Measurements from ENCODE around the gene ACER3.
"Not testable (repeated sequence)": the region's sequence is repeated elsewhere in the genome, so short reads cannot be mapped to it uniquely, and the experiment has no call there.

Gene ACER3

DNA sequence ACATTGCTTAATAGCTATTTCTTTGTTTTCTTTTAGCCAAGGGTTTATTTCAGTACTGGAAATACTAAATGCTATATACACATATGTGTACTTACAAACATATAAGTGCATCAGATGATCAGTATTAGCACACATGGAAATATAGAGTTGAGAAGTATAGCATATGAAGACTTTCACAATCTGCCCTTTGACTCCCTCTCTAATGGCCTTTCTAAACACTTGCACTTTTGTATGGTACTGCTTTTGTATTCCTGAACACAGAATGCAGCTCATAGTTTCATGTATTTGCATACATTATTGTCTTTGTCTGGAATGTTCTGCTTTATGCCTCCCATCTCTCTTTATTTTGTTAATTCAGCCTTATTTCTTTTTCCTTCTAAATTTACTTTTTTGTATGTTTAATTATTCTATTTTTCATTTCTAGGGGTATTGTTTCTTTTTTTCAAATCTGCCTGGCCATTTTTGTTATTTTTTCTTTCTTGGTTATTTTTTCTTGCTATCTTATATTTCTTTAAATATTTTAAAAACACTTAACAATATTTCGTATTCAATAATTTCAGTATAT, 28.8 kb downstream of the ACER3 start:
- no peak for DNase-seq (ENCODE audit: low read depth)
- H3K4me3 ChIP-seq (ENCODE audit: control insufficient read depth, low read depth, low read length): no peak overlapping the region
- TF ChIP-seq, protein P1, sequence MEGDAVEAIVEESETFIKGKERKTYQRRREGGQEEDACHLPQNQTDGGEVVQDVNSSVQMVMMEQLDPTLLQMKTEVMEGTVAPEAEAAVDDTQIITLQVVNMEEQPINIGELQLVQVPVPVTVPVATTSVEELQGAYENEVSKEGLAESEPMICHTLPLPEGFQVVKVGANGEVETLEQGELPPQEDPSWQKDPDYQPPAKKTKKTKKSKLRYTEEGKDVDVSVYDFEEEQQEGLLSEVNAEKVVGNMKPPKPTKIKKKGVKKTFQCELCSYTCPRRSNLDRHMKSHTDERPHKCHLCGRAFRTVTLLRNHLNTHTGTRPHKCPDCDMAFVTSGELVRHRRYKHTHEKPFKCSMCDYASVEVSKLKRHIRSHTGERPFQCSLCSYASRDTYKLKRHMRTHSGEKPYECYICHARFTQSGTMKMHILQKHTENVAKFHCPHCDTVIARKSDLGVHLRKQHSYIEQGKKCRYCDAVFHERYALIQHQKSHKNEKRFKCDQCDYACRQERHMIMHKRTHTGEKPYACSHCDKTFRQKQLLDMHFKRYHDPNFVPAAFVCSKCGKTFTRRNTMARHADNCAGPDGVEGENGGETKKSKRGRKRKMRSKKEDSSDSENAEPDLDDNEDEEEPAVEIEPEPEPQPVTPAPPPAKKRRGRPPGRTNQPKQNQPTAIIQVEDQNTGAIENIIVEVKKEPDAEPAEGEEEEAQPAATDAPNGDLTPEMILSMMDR (IDR thresholded peaks at IDR 0.05; ENCODE audit: control insufficient read depth, insufficient read depth, low read depth, low read length, missing control alignments): no peak

DNA sequence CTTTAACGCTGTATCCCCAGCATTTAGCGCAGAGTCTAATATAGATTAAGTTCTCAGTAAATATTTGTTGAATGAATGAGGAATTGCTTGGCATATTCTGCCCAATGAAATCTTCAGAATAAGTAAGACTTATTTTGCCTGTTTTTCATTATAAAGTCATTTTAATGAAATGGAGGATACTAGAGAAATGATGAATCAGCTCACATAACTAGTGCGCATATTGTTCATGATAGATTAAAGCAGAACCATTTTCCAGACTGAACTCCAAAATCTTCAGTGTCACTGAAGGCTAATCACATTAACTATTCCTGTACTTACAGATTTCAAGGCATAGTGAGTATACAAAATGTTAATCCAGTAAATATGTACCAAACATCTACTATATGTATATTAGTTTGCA, 29.6 kb downstream of the ACER3 start:
- no peak overlapping the region for H3K4me3 ChIP-seq (ENCODE audit: control insufficient read depth, low read depth, low read length)
- DNase-seq (ENCODE audit: low read depth): no peak

DNA sequence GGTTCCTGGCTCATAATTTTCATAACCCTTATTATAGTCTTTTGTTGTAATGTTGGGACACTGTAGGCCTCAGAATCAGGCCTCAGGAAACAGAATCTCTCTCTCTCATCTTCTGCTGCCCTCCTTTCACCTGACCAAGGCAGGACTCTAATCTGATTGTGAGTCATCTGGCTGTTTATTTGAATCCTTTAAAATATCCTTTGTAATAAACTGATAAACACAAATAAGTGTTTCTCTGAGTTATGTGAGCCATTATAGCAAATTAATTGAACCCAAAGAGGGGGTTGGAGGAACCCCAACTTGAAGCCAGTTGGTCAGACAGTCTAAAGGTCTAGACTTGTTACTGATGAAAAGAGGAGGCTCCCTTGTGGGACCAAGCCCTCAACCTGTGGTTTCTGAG, 30.6 kb downstream of the ACER3 start:
- no peak overlapping the region for H3K4me3 ChIP-seq (ENCODE audit: control insufficient read depth, low read depth, low read length)
- no peak for DNase-seq (ENCODE audit: low read depth)
- TF ChIP-seq, protein P1 (IDR thresholded peaks at IDR 0.05; ENCODE audit: control insufficient read depth, insufficient read depth, low read depth, low read length, missing control alignments): no peak

More for the DNA sequence above, 29.6 kb downstream of the ACER3 start:
- TF ChIP-seq, protein P1 (IDR thresholded peaks at IDR 0.05; ENCODE audit: control insufficient read depth, insufficient read depth, low read depth, low read length, missing control alignments): no peak

DNA sequence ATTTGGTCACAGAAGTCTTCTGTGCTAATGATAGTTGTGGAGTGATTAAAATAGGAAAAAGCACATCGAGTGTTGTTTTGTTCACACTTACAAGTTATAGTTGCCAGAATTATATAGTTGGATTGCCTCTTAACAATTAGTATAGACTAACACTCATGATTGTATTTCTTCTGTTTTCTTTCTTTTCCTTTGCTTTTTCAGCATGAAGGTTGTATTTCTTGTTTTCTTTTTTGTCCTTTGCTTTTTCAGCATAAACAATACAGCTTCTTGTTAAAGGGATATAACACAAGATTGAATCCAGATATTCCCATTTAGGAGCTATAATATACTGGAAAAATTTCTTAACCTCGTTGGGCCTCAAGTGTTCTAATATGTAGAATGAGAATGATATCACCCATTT, 31.1 kb downstream of the ACER3 start:
- H3K4me3 ChIP-seq (ENCODE audit: control insufficient read depth, low read depth, low read length): no peak overlapping the region

DNA sequence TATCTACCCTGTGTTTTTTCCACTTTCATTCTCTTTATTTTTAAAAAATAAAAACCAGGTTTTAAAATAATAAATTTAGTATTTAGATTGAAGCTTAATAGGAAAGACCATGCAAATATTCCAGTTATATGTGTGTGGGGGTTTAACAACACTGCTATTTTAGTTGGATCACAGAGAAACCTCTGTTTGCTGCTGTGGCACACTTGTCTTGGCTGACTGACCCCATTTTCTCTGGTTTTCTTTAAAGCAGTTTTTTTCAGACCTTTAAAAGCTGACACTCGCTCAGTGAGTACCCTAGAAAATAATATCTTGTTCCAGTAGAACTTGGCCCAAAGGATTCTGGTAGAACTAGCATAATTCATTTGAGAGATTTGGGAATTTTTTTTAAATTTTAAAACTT, 31.6 kb downstream of the ACER3 start:
- DNase-seq (ENCODE audit: low read depth): no peak
- H3K4me3 ChIP-seq (ENCODE audit: control insufficient read depth, low read depth, low read length): no peak overlapping the region
- TF ChIP-seq, protein P1 (IDR thresholded peaks at IDR 0.05; ENCODE audit: control insufficient read depth, insufficient read depth, low read depth, low read length, missing control alignments): no peak

More for the DNA sequence above, 31.1 kb downstream of the ACER3 start:
- TF ChIP-seq, protein P1 (IDR thresholded peaks at IDR 0.05; ENCODE audit: control insufficient read depth, insufficient read depth, low read depth, low read length, missing control alignments): no peak
- DNase-seq (ENCODE audit: low read depth): no peak

DNA sequence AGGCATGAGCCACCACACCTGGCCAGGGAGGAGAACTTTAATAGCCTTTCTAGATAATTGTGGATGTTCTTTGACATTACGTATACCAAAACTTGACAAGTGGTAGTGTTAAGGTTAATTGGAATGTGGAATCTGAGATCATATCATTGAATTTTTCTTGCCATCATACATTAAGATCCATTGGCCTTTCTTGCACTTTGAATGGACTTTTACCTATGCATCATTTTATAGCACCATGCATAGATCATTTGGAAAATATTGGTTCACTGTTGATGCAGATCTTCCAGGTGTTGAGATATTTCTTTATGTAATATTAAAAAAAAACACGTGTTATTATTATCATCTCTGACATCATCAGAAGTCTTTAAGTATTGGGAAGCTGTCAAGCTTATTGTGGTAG, 36.5 kb downstream of the ACER3 start:
- TF ChIP-seq, protein P1 (IDR thresholded peaks at IDR 0.05; ENCODE audit: control insufficient read depth, insufficient read depth, low read depth, low read length, missing control alignments): no peak
- no peak overlapping the region for H3K4me3 ChIP-seq (ENCODE audit: control insufficient read depth, low read depth, low read length)
- no peak for DNase-seq (ENCODE audit: low read depth)

DNA sequence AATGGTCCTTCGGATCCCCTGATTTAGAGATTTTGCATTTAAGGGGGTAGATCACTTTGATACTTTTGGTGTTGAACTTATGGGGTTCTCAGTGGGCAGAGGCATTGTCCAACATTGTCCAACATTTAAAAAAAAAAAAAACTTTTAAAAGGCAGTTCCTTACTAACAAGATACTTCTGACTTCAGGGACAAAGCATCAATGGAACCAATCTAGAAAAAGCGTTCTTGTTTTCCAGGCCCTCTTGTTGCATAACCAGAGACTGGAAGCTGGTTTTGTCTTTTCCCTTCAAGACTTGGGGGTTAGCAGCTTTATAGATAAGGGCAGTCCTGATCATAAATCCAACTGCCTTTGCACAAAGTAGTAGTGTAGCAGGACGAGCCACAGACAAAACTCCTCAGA, 40.4 kb downstream of the ACER3 start:
- H3K4me3 ChIP-seq (ENCODE audit: control insufficient read depth, low read depth, low read length): no peak overlapping the region
- DNase-seq (ENCODE audit: low read depth): no peak
- TF ChIP-seq, protein P1 (IDR thresholded peaks at IDR 0.05; ENCODE audit: control insufficient read depth, insufficient read depth, low read depth, low read length, missing control alignments): no peak

DNA sequence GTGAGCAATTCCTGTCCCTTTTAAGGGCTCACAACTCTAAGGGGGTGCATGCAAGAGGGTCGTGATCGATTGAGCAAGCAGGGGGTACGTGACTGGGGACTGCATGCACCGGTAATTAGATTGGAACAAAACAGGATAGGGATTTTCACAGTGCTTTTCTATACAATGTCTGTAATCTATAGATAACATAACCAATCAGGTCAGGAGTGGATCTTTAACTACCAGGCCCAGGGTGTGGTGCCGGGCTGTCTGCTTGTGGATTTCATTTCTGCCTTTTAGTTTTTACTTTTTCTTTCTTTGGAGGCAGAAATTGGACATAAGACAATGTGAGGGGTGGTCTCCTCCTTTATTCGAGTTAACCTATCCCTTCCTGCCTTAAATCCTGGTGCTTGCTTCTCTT, 40.9 kb downstream of the ACER3 start:
- not testable (repeated sequence) for H3K4me3 ChIP-seq (ENCODE audit: control insufficient read depth, low read depth, low read length)

More for the DNA sequence above, 40.9 kb downstream of the ACER3 start:
- DNase-seq (ENCODE audit: low read depth): not testable (repeated sequence)

Measured in AG09309 (cell line).